Right lobe of liver (tissue), 6 donors: ENCODE results near the gene GSTM2. TPM values are rescaled to one million over a fixed set of nuclear protein-coding genes. Genes with fewer than 3 reads are reported as not detected.

Source experiments
- ATAC-seq, 4 donors: fragments of 200-7000 bp; cut with Tn5 transposase; one replicate each; pipeline ENCODE4 v1.9.1; 2020; ENCODE audit warnings: mild to moderate bottlenecking in 4 of 4, moderate library complexity in 4 of 4
- DNase-seq, 3 donors: peaks; one replicate each; pipeline ENCODE4 v3.0.0-alpha.2; 2020
- H3K27ac ChIP-seq, 3 donors: fragments of 200-600 bp; one replicate each; pipeline ENCODE4 v1.8.0; 2022
- H3K27me3 ChIP-seq, 2 donors: fragments of 200-600 bp; one replicate each; pipeline ENCODE4 v1.8.0; 2022
- H3K36me3 ChIP-seq, 4 donors: fragments of 200-600 bp; sonication (generic) in 1 of 4; one replicate each; pipeline versions ENCODE4 v1.5.1 to v1.8.0; 2017 to 2022; ENCODE audit warnings: control low read depth in 1 of 4
- H3K4me1 ChIP-seq, 4 donors: fragments of 200-600 bp; sonication (generic) in 1 of 4; one replicate each; pipeline versions ENCODE4 v1.5.1 to v1.8.0; 2017 to 2022; ENCODE audit warnings: control low read depth in 1 of 4
- H3K4me3 ChIP-seq, 3 donors: fragments of 200-600 bp; one replicate each; pipeline ENCODE4 v1.8.0; 2022
- H3K9me3 ChIP-seq, 4 donors: fragments of 200-600 bp; sonication (generic) in 1 of 4; one replicate each; pipeline versions ENCODE4 v1.5.1 to v1.8.0; 2017 to 2022; ENCODE audit warnings: control low read depth in 1 of 4
- POLR2A ChIP-seq: fragments of 450-650 bp; IDR thresholded peaks from one replicate; pipeline ENCODE4 v1.6.1; 2017; ENCODE audit warnings: antibody characterized with exemption, mild to moderate bottlenecking
- WGBS: methylation state at CpG from one replicate; pipeline ENCODE4 v1.1.6; 2018; ENCODE audit warnings: low coverage, low lambda C conversion rate; ENCODE audit not compliant: insufficient coverage; ENCODE audit errors: missing lambda C conversion rate; 5-methylcytosine and 5-hydroxymethylcytosine counted together
- intact Hi-C, 2 donors: fragments of 100-400 bp; cut with DNase I; formaldehyde crosslinking; loops; one replicate each; pipeline versions ENCODE4 v1.11.2 to v1.14.1; 2022
- total RNA-seq, 6 experiments: library from RNA; depleted of rRNA in 2 of 6; stranded (reverse); fragments of >200 nt in 2 of 6; fragmentation: NEBNext Ultra II Directional in 3 of 6; extraction: Animal tissue kit (Norgen Biotek cat#: 25700) in 3 of 6; gene quantifications; one replicate each; pipeline versions ENCODE4 v1.1.0 to v1.2.4, GENCODE V29; 2016 to 2023
- TF ChIP-seq, protein P1 (sequence below), 4 donors: fragments of 200-600 bp in 3 of 4; fragments of 450-650 bp in 1 of 4; IDR thresholded peaks; one replicate each; pipeline versions ENCODE4 v1.5.1 to v1.8.0; 2016 to 2022; ENCODE audit warnings: antibody characterized with exemption in 4 of 4, mild to moderate bottlenecking in 2 of 4
- donor health status: DM: no; HTN: yes; CAD: no.
- donor health status: DM: no; HTN: no; CAD: no.
- donor health status: DM: no; HTN: no; CAD: no.
- donor health status: DM: no; HTN: yes; CAD: no.
- donor health status: DM: no; HTN: yes; CAD: no.

Gene GSTM2
- total RNA-seq, 6 experiments from 2014 or later, result 4.4 to 16.0 (median 12.7) TPM

DNA sequence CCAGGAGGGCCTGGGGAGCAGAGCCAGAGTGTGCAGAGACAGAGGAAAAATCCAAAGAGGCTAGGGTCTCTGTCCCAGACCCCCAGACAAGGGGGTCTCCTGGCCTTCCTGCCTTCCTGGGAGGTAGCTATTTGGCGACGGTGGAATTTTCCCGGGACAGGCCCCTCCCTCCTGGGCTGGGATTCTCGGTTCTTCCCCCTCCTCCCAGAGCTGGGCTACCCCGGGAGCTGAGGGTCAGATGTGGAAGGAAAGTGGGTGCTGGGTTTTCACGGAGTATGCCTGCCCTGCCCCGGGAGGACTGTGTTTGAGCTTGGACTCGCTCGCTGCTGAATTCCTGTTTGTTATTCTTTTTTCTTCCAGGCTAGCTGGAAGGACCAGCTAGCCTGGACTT lies 47.5 kb upstream of the GSTM2 start:
- intact Hi-C loops, result loop anchor here in 1 of 2 donors (10.0 kb wide), 1 partner anchor 76 kb away; the partner anchor contains the start of gene GNAI3
- H3K9me3 ChIP-seq, result no peaks in the 10 kb centered on the region
- peak overlapping the region; percentile 64 to 94 (median 68) for H3K4me3 ChIP-seq
- TF ChIP-seq, protein P1, sequence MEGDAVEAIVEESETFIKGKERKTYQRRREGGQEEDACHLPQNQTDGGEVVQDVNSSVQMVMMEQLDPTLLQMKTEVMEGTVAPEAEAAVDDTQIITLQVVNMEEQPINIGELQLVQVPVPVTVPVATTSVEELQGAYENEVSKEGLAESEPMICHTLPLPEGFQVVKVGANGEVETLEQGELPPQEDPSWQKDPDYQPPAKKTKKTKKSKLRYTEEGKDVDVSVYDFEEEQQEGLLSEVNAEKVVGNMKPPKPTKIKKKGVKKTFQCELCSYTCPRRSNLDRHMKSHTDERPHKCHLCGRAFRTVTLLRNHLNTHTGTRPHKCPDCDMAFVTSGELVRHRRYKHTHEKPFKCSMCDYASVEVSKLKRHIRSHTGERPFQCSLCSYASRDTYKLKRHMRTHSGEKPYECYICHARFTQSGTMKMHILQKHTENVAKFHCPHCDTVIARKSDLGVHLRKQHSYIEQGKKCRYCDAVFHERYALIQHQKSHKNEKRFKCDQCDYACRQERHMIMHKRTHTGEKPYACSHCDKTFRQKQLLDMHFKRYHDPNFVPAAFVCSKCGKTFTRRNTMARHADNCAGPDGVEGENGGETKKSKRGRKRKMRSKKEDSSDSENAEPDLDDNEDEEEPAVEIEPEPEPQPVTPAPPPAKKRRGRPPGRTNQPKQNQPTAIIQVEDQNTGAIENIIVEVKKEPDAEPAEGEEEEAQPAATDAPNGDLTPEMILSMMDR (IDR thresholded peaks at IDR 0.05), result no peak
- no peak for TF ChIP-seq POLR2A
- peak; percentile 20 to 36 (median 30) for ATAC-seq
- WGBS, result 3% methylated on average over 7 of the region's 9 CpGs
- no peaks in the 10 kb centered on the region for H3K27me3 ChIP-seq
- H3K27ac ChIP-seq, result peak overlapping the region; percentile 69 to 76 (median 76)
- DNase-seq, result peak in 1 of 3 donors; percentile 69
- no peaks in the 10 kb centered on the region for H3K36me3 ChIP-seq
- H3K4me1 ChIP-seq, result peaks cover 0 to 43% (median 13%) of the 10 kb centered on the region in 4 donors

GRCh38 chr1:109620841-109621286 lies 47.0 kb upstream of the GSTM2 start:
- WGBS, result 6% methylated on average over 3 of the region's 18 CpGs
- H3K36me3 ChIP-seq, result no peaks in the 10 kb centered on the region
- TF ChIP-seq, protein P1 (IDR thresholded peaks at IDR 0.05), result no peak
- peaks cover 0 to 43% (median 13%) of the 10 kb centered on the region in 4 donors for H3K4me1 ChIP-seq
- H3K4me3 ChIP-seq, result peak overlapping the region; percentile 64 to 94 (median 68)
- DNase-seq (peak; percentile 94 to 97 (median 95)), ATAC-seq (peak; percentile 69 to 77 (median 74))
- peak overlapping the region; percentile 69 to 76 (median 76) for H3K27ac ChIP-seq
- intact Hi-C loops, result loop anchor here in 1 of 2 donors (10.0 kb wide), 1 partner anchor 76 kb away; the partner anchor contains the start of gene GNAI3
- H3K9me3 ChIP-seq, result no peaks in the 10 kb centered on the region
- no peaks in the 10 kb centered on the region for H3K27me3 ChIP-seq

DNA sequence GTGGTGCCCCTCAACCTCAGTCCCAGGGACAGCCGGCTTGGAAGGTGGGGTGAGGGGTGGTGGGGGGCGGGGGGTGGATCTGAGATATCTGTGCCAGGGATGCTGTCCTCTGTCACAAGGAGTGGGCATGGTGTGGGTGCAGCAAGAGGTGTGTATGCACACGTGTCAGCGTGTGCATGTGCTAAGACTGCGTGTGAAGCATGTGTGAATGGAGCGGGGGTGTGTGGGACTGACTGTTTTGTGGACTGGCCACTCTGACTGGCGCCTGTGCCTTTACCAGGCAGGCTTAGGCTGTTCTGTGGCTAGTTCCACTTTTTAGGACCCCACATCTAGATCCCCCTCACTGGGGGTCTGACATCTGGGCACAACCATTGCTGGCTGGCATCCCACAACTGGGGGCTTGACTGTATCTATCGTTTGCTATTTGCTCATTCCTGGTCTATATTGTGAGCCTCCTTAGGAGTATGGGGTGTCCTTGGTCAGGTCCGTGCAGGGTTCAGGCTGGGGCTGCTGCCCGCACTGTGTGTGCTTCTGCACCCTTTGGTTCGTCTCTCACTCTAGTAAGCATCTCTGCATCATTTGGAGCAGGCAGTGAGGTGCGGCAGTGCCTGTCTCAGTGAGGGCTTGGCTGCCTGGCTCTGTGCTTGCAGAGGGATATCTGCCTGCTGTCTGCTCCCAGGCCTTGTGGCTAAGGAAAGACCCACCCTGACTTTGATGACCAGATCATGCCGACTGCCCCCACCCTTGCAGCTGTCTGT lies 46.3 kb upstream of the GSTM2 start:
- TF ChIP-seq POLR2A, result no peak
- TF ChIP-seq, protein P1 (IDR thresholded peaks at IDR 0.05), result no peak
- DNase-seq, result no peak
- H3K4me1 ChIP-seq, result peaks cover 0 to 40% (median 13%) of the 10 kb centered on the region in 4 donors
- intact Hi-C loops, result loop anchor here in 1 of 2 donors (10.0 kb wide), 1 partner anchor 77 kb away; the partner anchor contains the start of gene GNAI3
- no peak for ATAC-seq
- H3K36me3 ChIP-seq, result no peaks in the 10 kb centered on the region
- whole genome bisulfite sequencing, result 60% methylated on average over 2 of the region's 13 CpGs
- H3K9me3 ChIP-seq, result no peaks in the 10 kb centered on the region
- no peaks in the 10 kb centered on the region for H3K27me3 ChIP-seq
- H3K4me3 ChIP-seq, result peak overlapping the region; percentile 64 to 94 (median 68)
- H3K27ac ChIP-seq, result peak overlapping the region in 1 of 3 donors; percentile 69

- no peak for ATAC-seq
- no peak for DNase-seq
- intact Hi-C loops, result loop anchor here in 1 of 2 donors (10.0 kb wide), 1 partner anchor 78 kb away; the partner anchor contains the start of gene GNAI3
- H3K4me1 ChIP-seq, result peaks cover 0 to 37% (median 13%) of the 10 kb centered on the region in 4 donors
- WGBS, result 50% methylated on average over 1 of the region's 11 CpGs
- H3K27ac ChIP-seq, result no peak overlapping the region
- no peak overlapping the region for H3K4me3 ChIP-seq
- H3K27me3 ChIP-seq, result no peaks in the 10 kb centered on the region
- H3K36me3 ChIP-seq, result peaks cover 0 to 4% (median 2%) of the 10 kb centered on the region in 4 donors
- H3K9me3 ChIP-seq, result no peaks in the 10 kb centered on the region
- TF ChIP-seq POLR2A, result no peak
- TF ChIP-seq, protein P1 (IDR thresholded peaks at IDR 0.05), result no peak
Measured at GRCh38 chr1:109622137-109622892, 45.5 kb upstream of the GSTM2 start.
